NCI-H526 (cell line): ENCODE measurements around the gene NEIL3.

Source experiments
- DNase-seq, 2 experiments: peaks; one replicate each; lab custom pipeline; 2025; lab: John Stamatoyannopoulos, UW

The NEIL3 gene

DNA sequence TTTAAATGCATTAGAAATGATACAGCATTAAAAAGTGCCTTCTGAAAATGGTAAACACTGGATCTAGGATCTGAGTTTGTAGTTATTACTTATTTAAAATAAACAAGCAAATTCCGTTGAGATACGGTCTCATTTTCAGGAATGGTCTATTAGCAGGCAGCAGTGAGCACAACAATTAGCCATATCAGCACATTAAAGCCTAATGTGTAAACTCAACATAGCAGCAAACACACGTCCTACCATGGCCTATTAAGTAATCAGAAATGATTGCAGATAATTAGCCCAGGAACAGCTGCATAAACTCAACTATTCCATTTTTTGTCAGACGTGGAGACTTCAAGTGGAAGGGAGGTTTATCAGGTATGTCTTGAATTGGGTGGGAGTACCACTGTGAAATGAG lies 61.8 kb downstream of the NEIL3 start:
- no peak for DNase-seq

DNA sequence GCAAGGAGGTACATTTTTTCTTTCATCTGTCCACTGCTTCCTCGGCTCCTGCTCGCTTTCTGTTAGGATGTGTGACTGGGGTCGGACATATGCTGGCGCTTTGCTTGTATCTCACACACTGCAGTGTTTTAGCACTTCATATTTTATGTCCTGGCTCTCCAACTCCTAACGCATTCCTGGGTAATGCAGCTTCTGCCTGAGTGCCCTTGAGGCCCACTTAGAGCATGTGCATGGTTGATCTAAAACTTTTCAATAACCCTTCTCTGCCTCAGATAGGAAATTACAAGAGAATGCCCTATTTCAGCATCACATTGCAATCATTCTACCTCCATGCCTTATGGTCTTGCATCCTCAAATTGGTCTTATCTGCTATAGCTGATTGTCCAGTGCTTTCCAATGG lies 65.3 kb downstream of the NEIL3 start:
- no peak for DNase-seq

DNA sequence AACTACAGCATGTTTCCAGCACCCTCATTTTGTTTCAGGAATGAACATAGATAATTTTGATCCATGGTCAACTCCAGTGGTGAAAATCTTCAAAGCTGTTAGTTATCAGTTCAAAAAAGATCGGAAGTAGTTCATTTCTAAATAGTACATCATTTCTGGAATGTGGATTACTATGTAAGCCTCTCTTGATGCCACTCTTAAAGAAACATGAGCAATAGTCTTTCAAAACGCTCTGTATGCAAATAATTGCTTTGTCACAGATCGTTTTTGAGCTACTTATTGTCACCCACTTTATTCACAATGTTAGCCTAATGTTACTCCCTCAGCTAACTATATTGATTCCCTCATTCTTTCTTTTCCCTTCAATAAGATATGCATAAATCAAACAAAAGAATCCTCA lies 65.7 kb downstream of the NEIL3 start:
- no peak for DNase-seq

DNA sequence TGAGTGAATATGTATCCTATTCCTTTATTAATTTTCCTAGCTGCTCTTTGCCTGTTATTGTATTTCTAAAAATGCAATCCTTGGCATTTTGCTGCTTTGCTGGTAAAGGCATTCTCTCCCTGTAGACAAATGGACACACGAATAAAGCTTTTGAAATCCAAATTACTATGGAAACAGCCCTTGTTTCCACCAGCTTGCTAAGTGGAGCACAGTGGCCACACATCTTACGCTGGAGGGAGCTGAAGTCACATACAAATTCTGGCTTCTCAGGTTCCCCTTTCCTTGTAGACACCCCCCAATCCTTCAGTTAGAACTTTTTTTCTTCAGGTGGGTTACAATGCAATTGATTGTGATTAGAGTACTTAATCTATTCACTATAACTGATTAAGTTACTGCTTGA lies 66.3 kb downstream of the NEIL3 start:
- no peak for DNase-seq

DNA sequence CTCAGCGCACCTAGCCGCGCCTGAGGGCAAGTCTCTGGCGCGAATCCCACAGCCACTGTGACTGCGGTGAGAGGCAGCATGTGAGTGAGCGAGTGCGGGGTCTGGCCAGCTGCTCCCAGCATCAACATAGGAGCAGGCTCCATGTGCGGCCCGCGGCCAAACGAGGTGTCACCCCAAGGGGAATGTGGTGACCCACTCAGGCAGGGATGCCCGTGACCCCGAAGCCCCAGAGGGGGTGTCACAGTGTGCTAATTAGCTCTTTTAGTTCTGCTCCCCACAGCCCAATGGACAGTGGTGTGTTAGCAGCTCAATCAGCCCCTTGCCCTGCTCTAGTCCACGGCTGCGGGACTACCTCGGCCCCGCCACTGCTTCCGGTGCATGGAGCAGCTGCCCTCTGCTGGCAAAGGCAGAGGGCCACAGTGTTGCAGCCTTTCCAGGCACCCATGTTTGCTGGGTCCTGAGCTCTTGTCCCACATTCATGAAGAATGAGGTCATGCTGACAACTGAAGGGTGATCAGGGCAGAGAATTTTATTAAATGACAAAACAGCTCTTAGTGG lies 71.1 kb downstream of the NEIL3 start:
- DNase-seq = no peak

DNA sequence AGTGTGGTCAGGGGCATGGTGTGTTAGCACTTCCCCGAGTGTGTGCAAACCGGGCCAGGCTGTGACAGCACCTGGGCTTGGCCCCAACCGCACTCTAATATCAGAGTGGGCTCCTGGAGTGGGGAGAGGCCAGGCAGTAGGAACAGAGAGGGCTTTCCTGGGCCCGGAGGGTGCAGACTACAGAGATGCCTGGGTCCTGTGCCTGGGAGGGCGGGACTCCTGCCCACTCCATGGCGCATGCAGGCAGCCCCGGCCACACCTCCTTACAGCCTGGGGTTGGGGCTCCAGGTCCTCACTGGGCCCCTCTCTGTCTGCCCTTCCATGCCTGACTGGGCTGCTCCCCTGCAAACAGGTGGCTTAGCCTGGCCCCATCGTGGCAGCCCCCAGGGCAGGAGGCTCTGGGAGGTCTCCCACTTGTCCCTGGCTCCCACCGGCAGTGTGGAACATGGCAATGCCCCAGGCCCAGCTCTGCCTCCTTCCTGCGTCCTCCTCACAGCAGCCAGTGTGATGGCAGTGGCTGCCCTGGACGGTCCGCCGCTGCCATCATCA lies 72.2 kb downstream of the NEIL3 start:
- no peak for DNase-seq

DNA sequence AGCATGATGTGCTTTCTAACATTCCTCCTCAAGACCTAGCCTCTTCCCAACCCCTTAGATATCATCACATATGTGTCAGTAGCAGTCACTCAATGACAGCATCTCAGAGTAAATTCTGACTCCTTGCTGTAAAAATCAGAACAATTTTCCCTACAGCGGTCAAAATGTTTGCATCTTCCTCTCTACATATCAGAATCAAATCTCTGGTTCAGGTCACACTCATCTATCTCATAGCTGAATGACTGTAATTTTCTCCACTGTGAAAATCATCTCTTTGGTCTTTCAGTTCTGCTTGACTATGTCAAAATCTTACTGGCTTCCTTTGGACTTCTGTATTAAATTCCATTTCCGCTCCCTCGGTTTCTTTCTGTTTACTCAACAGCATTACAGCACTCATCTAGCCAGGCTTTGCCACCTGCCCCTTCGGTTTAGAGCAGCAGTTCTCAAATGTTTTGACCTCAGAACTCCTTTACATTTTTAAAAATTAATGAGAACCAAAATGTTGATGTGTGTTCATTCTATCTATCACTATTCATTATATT lies 75.3 kb downstream of the NEIL3 start:
- no peak for DNase-seq

DNA sequence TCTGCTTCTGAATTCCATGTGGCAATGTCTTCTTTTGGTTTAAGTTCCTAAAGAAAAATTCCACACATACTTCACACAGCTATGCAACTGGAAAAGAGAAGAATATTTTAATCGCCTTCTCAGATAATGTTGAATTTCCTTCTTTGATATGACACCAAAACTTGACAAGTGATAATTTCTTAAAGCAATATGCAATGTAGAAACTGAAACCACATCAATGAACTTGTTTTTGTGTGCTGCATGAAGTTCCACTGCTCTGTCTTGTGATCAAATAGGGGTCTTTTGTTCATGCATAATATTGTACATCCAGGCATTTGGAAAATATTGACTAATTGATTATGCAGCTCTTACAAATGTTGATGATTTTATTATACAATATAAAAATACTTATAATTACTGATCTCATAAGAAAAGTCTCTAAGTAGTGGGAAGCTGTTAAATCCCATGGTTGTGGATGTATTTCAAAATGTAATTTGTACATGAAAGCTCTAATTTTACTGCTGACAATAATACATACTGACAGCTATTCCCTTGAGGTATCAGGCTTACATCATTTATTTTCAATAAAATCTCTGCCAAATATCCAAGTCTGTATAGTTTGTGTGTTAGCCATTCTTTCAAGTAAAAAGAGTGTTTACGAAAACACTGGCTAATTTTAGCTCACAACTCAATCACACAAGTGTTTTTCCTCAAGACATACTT lies 76.1 kb downstream of the NEIL3 start:
- no peak for DNase-seq

DNA sequence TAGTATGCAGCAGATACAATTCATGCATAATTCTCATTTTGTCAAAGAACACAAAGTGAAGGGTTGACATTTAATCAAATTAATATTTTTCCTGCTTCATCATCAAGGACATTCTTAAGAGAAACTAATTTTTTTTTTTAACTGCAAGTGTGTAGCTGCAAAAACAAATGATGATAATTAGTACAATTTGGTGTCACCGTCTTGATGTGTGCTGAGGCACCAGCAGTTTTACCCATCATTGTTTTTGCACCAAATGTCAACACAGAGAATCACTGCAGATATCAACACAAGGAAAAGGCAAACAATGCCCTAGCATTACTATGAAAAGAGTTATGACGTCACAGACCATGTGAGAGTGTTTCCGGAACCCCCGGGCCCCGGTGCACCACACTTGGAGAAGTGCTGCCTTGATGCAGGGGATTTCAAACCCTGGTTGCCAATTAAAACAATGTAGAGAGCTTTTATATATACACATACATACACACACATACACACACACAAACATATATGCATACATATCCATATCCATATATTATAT lies 76.7 kb downstream of the NEIL3 start:
- DNase-seq = no peak

DNA sequence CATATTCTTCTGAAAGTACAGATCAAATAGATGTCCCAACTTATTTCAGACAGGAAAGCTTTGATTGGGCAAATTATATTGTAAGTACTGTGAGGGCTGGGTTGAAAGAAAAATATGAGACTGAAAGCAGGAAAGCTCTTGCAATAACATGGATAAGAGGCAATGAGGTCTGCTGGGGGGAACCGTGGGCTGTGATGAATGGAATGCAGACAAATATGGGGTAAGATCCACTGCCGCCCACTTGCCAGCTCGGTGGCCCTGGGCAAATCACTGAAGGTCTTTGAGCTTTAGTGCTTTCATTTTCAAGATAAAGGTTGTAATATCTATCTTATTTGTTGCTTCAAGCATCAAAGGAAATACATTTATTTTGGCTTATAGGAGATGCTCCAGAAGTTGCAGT lies 81.6 kb downstream of the NEIL3 start:
- no peak for DNase-seq

DNA sequence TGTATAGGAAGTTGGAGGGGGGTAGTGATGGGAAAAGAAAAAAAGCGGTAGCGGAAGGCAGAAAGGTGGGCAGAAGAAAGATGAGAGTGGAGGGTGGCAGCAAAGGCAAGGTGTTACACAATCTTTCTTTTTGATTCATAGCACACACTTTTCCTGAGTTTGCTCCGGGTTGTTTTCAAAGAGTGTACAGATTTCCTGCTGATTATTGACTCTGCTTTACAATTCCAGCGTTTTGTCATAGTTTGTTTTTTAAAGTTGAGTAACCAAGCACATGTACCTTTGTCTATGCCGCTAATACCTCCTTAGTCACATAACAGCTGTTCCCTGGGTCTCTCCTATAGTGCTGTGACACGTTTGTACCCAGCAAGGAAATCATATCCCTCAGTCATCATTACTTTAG lies 82.3 kb downstream of the NEIL3 start:
- DNase-seq = no peak

DNA sequence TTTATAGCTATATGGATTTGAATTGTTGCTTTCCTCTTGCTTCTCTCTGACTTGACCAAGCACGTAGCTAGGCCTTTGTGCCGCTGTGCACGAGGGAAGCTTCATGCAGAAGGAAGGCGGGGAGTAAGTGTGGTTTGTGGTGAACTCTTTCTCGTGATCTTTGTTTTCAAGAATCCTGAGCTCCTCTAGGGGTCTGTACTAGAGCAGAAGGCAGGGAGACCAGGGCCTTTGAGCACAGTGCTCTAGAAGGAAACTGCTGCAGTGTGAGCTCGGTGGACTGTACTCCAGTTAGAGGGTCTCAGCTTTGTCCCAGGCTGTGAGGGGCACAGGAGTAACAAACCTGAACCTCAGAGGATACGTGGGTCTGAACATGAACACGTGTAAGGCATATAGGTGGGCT lies 83.6 kb downstream of the NEIL3 start:
- DNase-seq = no peak

DNA sequence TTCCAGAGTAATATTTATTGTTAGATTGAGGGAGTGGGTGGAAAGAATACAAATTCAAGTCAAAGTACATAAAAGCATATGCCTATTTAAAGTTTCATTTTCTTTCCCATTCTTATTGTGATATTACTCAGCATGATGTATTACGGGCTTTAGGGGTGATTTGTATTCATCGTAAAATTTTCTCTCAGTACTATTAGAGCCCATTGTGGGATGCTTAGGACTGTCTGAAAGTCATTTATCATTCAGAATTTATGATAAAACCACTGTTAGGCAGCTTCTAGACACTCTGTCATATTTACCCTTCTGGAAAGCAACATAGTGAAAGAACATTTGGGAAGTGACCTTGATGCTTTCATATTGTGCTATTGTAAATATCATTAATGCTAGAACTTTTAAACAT lies 86.7 kb downstream of the NEIL3 start:
- no peak for DNase-seq

DNA sequence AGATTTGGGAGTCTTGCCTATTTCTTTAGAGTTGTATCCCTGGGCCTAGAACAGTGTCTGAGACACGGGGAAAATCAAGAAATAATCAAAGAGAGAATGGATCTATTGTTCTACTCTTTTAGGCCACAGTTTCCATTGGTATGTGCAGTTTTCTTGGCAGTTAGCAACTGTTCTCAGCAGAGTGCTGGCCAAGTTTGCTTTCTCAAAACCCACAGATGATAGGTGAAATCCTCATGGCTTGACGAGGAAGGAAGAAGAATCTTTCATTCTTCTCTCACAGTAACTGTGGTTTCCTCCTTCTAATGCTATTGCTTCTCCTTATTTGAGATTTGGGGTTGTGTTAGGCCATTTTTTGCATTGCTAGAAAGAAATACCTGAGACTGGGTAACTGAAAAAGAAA lies 90.4 kb downstream of the NEIL3 start:
- DNase-seq = no peak

DNA sequence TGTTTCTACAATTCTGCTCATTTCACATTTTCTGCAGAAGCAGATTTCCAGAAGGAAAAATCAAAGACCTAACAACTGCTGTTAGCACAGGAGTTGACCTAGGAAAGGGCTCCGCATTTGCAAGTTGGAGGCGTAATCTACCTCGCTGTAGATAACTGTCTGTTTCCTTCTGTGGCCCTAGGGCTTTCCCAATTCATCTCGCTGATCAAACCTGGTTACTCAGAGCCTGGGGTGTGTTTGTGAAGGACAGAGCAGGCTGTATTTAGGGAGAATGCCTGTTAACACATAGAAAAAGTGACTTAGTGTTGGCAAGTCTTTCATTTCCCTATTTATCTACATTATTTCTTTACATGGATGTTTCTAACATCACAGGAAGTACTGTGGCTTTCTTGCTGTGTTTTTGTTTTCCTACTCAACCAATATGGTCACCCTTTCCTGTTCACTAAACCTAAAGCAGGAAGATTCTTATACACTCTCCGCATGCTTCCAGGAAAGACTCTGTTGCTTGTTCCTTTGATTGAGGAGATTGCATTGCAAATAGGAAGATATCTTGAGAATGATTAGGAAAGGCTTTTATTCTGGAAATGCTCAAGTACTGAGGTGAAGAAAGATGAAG lies 92.1 kb downstream of the NEIL3 start:
- DNase-seq = no peak

DNA sequence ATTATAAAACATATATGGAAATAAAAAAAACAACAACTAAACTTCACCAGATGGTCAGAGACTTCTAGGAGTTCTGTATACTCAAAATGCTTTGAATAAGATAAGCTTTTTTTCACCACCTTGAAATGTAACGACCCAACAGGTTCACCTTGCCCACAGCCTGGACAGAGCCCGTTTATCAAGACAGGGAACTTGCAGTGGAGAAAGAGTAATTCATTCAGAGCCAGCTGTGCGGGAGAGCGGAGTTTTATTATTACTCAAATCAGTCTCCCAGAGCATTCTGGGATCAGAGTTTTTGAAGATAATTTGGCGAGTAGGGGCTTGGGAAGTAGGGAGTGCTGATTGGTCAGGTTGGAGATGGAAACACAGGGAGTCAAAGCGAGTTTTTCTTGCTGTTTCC lies 94.1 kb downstream of the NEIL3 start:
- no peak for DNase-seq

DNA sequence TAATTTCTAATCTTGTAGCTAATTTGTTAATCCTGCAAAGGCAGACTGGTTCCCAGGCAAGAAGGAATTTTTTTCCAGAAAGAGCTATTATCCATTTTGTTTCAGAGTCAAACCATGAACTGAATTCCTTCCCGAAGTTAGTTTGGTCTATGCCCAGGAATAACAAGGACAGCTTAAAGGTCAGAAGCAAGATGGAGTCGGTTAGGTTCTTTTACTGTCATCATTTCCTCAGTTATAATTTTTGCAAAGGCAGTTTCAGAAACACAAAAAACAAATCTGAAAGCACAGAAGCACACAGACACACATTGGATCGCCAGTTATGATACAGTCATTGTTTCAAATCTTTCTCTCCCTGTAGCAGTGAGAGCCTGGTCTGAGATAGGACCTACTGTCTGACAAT lies 94.7 kb downstream of the NEIL3 start:
- no peak for DNase-seq

DNA sequence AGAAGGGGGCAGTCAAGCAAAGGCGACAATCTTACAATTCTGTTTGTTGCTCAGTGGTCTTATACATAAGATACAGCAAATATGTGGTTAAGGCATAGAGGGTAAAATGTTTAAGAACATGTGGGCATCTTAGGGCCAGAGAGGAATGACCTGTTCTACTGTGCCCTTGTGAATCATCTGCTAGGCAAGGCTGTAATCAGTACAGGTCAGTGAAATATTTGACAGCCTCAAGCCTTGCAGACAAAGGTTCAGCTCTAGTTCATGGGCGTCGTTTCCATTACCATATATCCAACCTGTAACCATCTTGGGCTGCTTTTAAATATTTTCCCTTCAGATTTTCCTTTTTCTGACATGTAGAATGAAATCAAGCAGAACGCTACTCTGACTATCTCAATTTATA lies 95.3 kb downstream of the NEIL3 start:
- DNase-seq = no peak

DNA sequence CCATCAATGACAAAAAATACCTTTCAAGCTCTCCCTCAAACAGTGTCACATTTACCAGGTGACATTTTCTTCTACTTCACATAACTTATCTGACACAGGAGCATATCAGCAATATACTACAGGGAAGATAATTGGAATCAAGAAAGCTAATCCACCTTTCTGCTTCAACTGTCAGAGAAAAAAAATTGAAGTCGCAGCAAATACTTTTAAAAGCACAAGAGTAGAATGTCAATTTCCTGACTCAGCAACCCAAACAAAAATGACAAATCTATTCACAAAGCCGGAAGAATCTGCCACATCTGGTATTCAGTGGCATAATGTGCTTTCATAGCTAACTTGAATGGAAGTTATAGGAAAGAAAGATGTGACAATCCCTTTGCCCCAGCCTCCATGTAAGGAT lies 95.8 kb downstream of the NEIL3 start:
- no peak for DNase-seq

DNA sequence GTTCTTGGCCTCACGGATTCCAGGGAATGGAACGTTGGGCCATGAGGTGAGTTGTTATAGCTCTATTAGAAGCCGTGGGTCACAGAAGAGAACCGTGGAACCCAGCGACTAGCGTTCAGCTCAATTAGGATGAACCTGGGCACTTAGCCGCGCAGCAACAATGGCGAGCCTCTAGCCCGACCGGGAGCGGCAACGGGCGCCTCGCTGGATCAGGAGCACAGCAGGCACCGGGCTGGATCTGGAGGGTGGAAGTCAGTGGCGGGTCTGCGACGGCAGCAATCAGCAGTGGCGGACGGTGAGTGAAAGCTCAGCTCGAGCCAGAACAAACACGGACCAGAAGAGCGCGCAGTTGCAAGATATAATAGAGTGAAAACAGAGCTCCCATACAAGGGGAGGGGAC lies 98.3 kb downstream of the NEIL3 start:
- DNase-seq = no peak

DNA sequence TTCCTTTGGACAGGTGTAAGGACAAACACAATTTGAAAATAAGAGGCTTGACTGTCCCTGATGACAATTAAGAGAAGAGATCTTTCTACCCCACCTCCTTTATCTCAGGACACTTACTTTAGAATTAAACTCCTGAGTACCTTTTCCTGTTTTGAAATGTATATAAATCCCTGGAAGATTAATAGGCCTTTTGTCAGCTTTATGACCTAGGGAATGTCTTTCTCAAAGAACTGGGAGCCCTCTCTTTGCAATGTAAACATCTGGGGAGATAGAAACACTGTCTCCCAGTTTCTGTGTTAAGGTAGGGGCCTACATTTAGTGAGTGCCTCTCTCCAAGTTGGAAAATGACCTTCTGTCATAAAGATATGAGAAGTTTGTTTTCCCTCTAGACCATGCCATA lies 100.9 kb downstream of the NEIL3 start:
- DNase-seq = no peak

DNA sequence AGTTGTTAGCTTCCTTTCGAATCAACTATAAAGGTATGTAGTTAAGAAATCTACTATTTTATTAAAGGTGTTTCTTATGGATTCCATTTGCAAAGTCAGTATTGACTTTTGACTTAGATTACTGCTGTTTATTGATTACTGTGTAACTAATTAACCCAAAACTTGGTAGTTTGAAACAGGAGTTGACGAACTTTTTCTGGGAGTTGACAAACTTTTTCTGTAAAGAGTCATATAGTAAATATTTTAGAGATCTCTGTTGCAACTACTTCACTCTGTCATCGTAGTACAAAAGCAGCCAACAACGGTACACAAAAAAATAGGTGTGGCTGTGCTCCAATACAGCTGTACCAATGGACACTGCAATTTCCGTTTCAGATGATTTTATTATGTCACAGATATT lies 102.3 kb downstream of the NEIL3 start:
- no peak for DNase-seq
